ACC112 (cell line): Measurements from ENCODE around the gene CSNK1G1.

Experiments used
- H2AFZ ChIP-seq: fragments of 200-600 bp; sonication (generic); one replicate; pipeline ENCODE4 v1.6.0; 2017; ENCODE audit warnings: antibody characterized with exemption, low read length; ENCODE audit not compliant: unreplicated experiment
- H3K27ac ChIP-seq: fragments of 200-600 bp; sonication (generic); 2 replicates; pipeline ENCODE4 v1.5.1; 2014; ENCODE audit warnings: low read depth, mild to moderate bottlenecking, antibody characterized with exemption, low read length, moderate library complexity
- H3K27me3 ChIP-seq: fragments of 200-600 bp; sonication (generic); 2 replicates; pipeline ENCODE4 v1.6.1; 2014; ENCODE audit warnings: mild to moderate bottlenecking, antibody characterized with exemption, low read length, moderate library complexity, mixed read lengths; ENCODE audit not compliant: insufficient read depth
- H3K36me3 ChIP-seq: fragments of 200-600 bp; sonication (generic); 2 replicates; pipeline ENCODE4 v1.6.1; 2016; ENCODE audit warnings: mild to moderate bottlenecking, antibody characterized with exemption, low read length, moderate library complexity, mixed read lengths; ENCODE audit not compliant: insufficient read depth
- H3K4me1 ChIP-seq: fragments of 200-600 bp; sonication (generic); one replicate; pipeline ENCODE4 v1.6.1; 2016; ENCODE audit warnings: low read length, mixed read lengths; ENCODE audit not compliant: insufficient read depth, unreplicated experiment, control insufficient read depth
- H3K4me3 ChIP-seq: fragments of 200-600 bp; sonication (generic); 2 replicates; pipeline ENCODE4 v1.5.1; 2014; ENCODE audit warnings: mild to moderate bottlenecking, low read depth, low read length
- H3K79me2 ChIP-seq: fragments of 200-600 bp; sonication (generic); one replicate; pipeline ENCODE4 v1.6.0; 2016; ENCODE audit warnings: low read length; ENCODE audit not compliant: control insufficient read depth, unreplicated experiment, insufficient read depth

CSNK1G1 gene

DNA sequence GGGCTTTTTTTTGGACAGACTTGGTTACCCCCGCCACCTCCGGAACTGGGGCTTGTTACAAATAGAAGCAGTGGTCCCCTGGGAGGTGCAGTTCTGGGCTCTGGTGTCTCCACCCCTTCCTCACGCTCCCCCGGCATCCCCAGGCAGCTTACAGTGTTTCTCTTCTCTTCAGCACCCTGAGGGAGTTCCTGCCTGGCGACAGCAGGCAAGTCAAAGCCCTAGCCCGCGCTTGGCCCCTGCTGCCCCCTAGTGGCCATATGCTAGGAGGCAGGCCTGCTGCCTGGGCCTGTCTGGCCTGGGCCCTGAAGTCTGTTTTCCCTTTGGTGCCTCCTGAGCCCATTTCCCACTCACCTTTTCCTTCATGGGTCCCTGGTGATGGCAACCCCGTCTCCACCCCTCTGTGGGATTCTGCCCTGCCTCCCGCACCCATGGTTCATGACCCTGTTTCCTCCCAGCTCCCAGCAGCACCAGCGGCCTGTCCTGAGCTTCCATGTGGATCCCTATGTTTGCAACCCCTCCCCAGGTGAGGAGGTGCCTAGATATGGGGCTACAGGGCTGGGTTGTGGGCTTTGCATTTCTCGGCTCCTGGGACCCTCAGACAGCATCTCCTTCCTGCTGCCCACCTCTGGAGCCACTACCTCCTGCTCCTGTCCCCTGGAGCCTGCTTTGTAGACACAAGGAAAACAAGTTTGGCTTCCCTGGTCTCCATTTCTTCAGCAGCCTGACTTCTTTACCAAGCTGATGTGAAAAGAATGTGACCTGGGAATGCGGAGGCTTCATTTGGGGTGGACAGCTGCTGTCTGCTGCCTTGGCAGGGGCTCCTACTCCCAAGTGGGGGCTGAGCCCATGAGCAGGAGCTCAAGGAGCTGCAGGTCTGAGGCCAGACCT lies 202.2 kb downstream of the CSNK1G1 start:
- Histone ChIP-seq H3K79me2 (peaks cover 2% of the 10 kb centered on the region), H3K4me3 (no peak overlapping the region), H2AFZ (no peak overlapping the region), H3K36me3 (peaks cover 21% of the 10 kb centered on the region), H3K27ac (no peak overlapping the region), H3K27me3 (peaks cover 19% of the 10 kb centered on the region), H3K4me1 (peaks cover 4% of the 10 kb centered on the region)

DNA sequence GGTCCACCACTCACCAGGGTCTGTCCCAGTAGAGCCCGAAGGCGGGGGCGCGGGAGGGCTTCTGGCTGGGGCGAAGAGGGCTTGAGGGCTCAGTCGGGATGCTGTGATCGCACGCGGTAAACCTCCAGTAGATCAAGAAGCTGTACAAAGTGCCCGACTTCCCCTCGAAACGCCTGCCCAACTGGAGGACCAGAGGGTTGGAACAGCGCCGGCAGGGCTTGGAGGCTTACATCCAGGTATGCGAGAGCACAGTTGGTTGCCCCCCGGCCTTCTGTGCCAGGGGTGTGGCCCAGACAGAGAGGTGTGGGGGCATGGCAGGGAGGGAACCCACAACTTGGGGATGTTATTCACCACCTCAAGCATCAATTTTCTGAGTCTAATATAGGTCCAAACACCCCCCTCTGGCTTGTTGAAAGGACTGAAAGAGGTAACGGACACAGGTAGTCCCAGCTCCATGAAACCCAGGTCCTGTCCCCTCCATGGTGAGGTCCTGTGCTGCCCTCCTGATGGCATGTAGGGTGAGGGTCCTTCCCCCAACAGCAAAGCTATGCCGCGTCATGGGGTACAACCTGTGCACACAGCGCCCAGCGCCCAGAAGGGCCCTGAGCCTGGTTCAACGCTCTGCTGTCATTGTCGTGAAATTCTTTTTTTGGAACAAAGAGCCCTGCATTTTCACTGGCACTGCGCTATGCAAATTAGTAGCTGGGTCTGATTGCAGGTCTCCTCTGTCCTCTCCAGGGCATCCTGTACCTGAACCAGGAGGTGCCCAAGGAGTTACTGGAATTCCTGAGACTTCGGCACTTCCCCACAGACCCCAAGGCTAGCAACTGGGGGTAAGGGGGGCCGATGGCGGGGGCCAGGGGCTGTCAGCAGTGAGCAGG lies 203.2 kb downstream of the CSNK1G1 start:
- Histone ChIP-seq H3K27me3 (peaks cover 19% of the 10 kb centered on the region), H3K4me1 (peaks cover 4% of the 10 kb centered on the region), H3K36me3 (peaks cover 13% of the 10 kb centered on the region), H2AFZ (no peak overlapping the region), H3K27ac (no peak overlapping the region), H3K79me2 (no peaks in the 10 kb centered on the region), H3K4me3 (peak overlapping the region; percentile 63)

DNA sequence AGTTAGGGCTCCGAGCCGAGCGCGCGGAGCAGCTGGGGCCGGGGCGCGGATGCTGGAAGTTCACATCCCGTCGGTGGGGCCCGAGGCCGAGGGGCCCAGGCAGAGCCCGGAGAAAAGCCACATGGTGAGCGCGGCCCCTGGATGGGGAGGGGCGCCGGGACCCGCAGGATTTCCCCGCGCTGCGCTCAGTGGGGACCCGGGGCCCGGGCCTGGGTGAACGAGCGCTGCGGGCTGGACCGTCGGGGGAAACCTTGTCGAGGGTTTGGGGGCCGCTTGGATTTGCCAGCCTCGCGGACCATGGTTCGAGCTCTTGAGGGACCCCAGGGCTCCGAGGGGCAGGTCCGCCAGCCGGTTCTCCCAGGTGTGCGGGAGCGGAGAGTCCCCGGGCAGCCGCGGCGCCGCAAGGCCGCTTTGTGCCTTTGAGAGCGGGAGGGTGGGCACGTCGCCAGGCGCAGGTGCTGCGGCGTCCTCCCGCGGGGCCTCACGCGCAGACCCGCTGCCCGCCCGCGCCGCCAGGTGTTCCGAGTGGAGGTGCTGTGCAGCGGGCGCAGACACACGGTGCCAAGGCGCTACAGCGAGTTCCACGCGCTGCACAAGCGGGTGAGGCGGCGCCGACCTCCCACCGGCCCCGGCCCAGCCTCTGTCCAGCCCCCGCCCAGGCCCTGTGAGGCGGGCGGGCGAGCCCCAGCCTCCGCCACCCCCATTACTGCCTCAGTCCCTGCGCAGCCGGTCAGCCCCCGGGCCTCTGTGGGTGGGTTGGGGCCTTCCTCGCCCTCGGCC lies 204.1 kb downstream of the CSNK1G1 start, which contains the start of gene SNX22:
TSS of gene SNX22 (plus strand) at position 5 of the 780 bp plus-strand sequence. CDS start at position 50, 45 bp downstream.
- Histone ChIP-seq H3K36me3 (peaks cover 5% of the 10 kb centered on the region; the same call in 1 of the 2 replicates), H3K27ac (no peak within 1 kb of the TSS), H2AFZ (peak within 1 kb of the TSS; percentile 54), H3K4me3 (peak within 1 kb of the TSS; percentile 63), H3K4me1 (peaks cover 4% of the 10 kb centered on the region), H3K27me3 (peaks cover 19% of the 10 kb centered on the region), H3K79me2 (no peaks in the 10 kb centered on the region)

DNA sequence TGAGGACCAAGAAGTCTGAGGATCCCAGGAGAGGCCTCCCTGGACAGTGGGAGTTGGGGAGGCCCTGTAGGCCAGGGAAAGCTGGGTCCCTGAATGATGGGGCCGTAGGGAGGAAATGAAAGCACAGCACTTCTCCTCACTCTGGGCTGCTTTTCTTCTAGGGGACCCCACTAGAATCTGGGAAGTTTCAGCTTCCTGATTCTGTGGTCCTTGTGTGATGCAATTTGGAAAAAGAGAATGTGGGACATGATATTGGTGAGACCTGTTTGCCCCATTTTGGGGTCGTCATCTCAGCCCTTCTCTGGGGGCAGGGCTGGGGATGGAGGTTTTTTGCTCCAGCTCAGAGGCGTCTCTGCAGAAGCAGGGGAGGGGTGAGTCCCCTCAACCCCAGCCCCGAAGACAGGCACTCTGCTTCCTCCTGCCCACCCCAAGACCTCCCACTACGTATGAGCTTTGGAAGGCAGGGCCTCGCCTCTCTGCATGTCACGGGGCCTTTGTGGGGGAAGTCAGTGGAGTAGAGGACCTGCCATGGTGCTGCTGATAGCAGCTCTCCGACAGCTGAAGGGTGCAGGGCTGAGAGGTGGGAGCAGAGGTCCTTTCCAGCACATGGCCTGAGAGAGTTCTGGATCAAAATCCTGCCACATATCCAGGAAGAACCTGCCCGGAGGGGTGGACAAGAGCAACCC lies 205.9 kb downstream of the CSNK1G1 start:
- no peak overlapping the region for H2AFZ ChIP-seq
- H3K79me2 ChIP-seq, result no peaks in the 10 kb centered on the region
- no peaks in the 10 kb centered on the region for H3K36me3 ChIP-seq
- H3K27ac ChIP-seq, result no peak overlapping the region
- H3K27me3 ChIP-seq, result peaks cover 19% of the 10 kb centered on the region
- H3K4me1 ChIP-seq, result peaks cover 4% of the 10 kb centered on the region
- no peak overlapping the region for H3K4me3 ChIP-seq

DNA sequence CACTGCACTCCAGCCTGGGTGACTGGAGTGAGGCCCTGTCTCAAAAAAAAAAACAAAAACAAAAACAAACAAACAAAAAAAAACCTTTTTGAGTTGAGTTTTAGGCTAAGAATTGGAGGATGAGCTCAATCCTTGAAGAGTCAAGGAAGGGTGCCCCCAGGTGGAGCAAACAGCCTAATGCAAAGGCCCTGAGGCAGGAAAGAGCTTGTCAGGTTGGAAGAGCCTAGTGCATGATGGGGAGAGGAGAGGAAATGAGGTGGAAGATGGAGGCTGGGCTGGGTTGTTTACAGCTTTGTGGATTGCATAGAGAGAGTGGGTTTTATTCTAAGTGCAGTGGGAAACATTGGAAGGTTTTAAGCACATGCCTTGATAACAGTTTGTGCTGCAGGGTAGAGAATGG lies 206.5 kb downstream of the CSNK1G1 start:
- Histone ChIP-seq H3K27me3 (peaks cover 19% of the 10 kb centered on the region), H2AFZ (no peak overlapping the region), H3K36me3 (no peaks in the 10 kb centered on the region), H3K27ac (no peak overlapping the region), H3K4me1 (peaks cover 4% of the 10 kb centered on the region), H3K79me2 (no peaks in the 10 kb centered on the region), H3K4me3 (no peak overlapping the region)

DNA sequence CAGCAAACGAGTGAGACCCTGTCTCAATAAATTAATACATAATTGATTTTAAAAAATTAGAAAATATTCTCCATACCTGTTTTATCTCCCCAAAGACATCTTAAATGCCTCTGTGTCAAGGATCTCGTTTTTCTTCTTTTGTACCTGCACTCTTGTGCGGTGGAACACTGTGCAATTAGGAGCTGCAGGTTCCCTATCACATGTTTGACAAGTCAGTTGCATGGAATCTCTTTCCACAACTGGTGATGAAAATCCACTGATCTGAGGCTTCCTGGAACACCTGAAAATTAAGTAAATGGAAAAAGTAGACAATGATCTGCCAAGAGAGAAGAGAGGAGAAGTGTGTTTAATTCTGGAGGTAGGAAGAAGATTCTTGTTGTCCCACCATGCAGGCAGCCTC lies 207.4 kb downstream of the CSNK1G1 start:
- Histone ChIP-seq H3K27ac (no peak overlapping the region), H3K27me3 (peaks cover 19% of the 10 kb centered on the region), H3K79me2 (no peaks in the 10 kb centered on the region), H3K4me3 (no peak overlapping the region), H2AFZ (no peak overlapping the region), H3K4me1 (peaks cover 4% of the 10 kb centered on the region), H3K36me3 (no peaks in the 10 kb centered on the region)

- no peak overlapping the region for H3K27ac ChIP-seq
Measured at GRCh38 chr15:64148168-64148567, 207.8 kb downstream of the CSNK1G1 start.

DNA sequence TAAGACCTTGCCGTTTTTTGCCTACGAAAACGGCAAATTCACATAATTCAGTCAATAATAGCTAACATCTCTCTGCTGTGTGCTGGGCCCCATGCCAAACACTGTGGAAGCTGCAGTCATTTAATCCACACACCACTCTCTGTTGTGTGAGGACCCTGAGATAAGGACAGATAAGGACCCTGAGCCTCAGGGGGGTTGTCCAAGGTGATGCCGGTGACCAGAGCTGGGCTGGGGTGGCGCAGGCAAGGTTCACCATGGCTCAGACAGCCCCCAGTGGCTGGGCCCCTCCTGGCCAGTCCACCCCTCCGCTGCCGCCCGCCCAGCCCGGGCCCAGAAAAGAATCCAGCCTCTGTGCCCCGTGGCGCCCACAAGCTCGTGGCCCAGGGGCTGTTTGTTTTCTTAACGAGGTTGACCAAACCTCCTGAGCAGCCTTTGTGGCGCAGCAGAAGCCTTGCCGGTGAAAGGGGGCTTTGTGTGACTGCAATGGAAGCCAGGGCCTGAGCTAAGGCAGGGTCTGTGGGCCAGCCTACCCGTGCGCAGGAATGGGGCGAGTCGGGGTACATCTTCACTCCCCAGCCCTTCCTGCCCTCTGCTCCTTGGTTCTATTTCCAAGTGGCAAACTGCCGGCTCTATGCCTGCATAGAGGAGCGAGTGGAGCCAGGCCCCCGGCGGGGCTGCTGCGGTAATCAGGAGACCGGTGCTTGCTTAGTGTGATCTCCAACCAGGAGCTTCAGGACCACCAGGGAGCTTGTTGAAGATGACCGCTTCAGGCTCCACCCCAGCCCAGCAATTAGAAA lies 208.9 kb downstream of the CSNK1G1 start:
- Histone ChIP-seq H3K4me3 (no peak overlapping the region), H2AFZ (no peak overlapping the region), H3K36me3 (no peaks in the 10 kb centered on the region), H3K79me2 (no peaks in the 10 kb centered on the region), H3K4me1 (peaks cover 4% of the 10 kb centered on the region), H3K27me3 (peaks cover 9% of the 10 kb centered on the region), H3K27ac (no peak overlapping the region)

More at GRCh38 chr15:64148168-64148567, 207.8 kb downstream of the CSNK1G1 start:
- H2AFZ ChIP-seq, result no peak overlapping the region
- peaks cover 4% of the 10 kb centered on the region for H3K4me1 ChIP-seq
- H3K79me2 ChIP-seq, result no peaks in the 10 kb centered on the region
- H3K4me3 ChIP-seq, result no peak overlapping the region
- no peaks in the 10 kb centered on the region for H3K36me3 ChIP-seq
- H3K27me3 ChIP-seq, result peaks cover 19% of the 10 kb centered on the region

DNA sequence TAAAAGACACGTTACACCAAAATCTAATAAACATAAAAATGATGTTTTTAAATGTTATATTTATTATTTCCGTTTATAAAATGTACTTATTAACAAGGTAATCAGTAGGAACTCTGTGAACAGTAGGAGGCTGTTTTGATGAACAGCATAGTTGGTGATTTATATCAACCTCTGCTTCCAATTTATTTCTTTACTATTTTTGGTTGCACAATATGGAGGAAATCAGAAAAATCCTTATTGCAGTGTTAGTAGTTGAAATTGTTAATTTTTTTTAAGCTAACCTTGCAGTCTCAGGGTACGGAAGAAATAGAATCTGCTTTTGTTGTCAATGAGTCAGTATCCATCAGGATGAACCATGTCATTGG lies 209.5 kb downstream of the CSNK1G1 start:
- H3K4me3 ChIP-seq, result no peak overlapping the region
- H3K79me2 ChIP-seq, result no peaks in the 10 kb centered on the region
- H3K36me3 ChIP-seq, result no peaks in the 10 kb centered on the region
- no peaks in the 10 kb centered on the region for H3K4me1 ChIP-seq
- H3K27ac ChIP-seq, result no peak overlapping the region
- peaks cover 3% of the 10 kb centered on the region; the same call in 1 of the 2 replicates for H3K27me3 ChIP-seq
- H2AFZ ChIP-seq, result no peak overlapping the region
